GM18505 (cell line): ENCODE data around the gene STRC.
"Not testable (repeated sequence)": the region's sequence is repeated elsewhere in the genome, so short reads cannot be mapped to it uniquely, and the experiment has no call there.

Experiments used
- ATAC-seq: cut with Tn5 transposase; IDR thresholded peaks from one replicate; pipeline ENCODE4 v1.9.1; 2021; ENCODE audit not compliant: unreplicated experiment
- POLR2A ChIP-seq: IDR thresholded peaks from 4 replicates; pipeline ENCODE4 v1.6.1; 2011; ENCODE audit warnings: borderline replicate concordance; ENCODE audit not compliant: insufficient read depth, insufficient read length; ENCODE audit errors: extremely low read depth

STRC gene

GRCh38 chr15:43618700-43619099, at the start of gene STRC:
TSS of gene STRC (minus strand) at chr15:43618800. CDS start at chr15:43618722, 78 bp downstream.
- ATAC-seq = not testable (repeated sequence)

GRCh38 chr15:43666177-43666576, 47.6 kb upstream of the STRC start:
- ATAC-seq = not testable (repeated sequence)

- not testable (repeated sequence) for ATAC-seq
Measured at GRCh38 chr15:43663333-43663732, 44.7 kb upstream of the STRC start.

GRCh38 chr15:43662293-43662692, 43.7 kb upstream of the STRC start:
- ATAC-seq = not testable (repeated sequence)

GRCh38 chr15:43659727-43660126, 41.1 kb upstream of the STRC start:
- not testable (repeated sequence) for ATAC-seq

- not testable (repeated sequence) for ATAC-seq
Measured at GRCh38 chr15:43649430-43649926, 30.9 kb upstream of the STRC start.

GRCh38 chr15:43648649-43649429, 30.2 kb upstream of the STRC start, which contains the start of gene CATSPER2:
TSS of gene CATSPER2 (minus strand) at chr15:43648844. CDS start at chr15:43648061, 783 bp downstream.
- no peak for ATAC-seq
- no peak for TF ChIP-seq POLR2A

- not testable (repeated sequence) for ATAC-seq
Measured at GRCh38 chr15:43638464-43639204, 20.0 kb upstream of the STRC start.

- not testable (repeated sequence) for ATAC-seq
Measured at GRCh38 chr15:43626937-43627336, 8.3 kb upstream of the STRC start.

- ATAC-seq = no peak
- no peak for TF ChIP-seq POLR2A
Measured at GRCh38 chr15:43625106-43625505, 6.5 kb upstream of the STRC start.

GRCh38 chr15:43622068-43622799, 3.6 kb upstream of the STRC start:
- not testable (repeated sequence) for ATAC-seq

- ATAC-seq = not testable (repeated sequence)
Measured at GRCh38 chr15:43617750-43618149, 850 bp downstream of the STRC start.

GRCh38 chr15:43602233-43602632, 16.4 kb downstream of the STRC start:
- ATAC-seq = not testable (repeated sequence)

- ATAC-seq = not testable (repeated sequence)
Measured at GRCh38 chr15:43600200-43600599, 18.4 kb downstream of the STRC start.

GRCh38 chr15:43599131-43599530, 19.5 kb downstream of the STRC start:
- not testable (repeated sequence) for ATAC-seq

GRCh38 chr15:43593328-43594190, 25.0 kb downstream of the STRC start, which contains the start of gene CKMT1B:
TSS of gene CKMT1B (plus strand) at chr15:43594027. CDS start at chr15:43594219, 192 bp downstream.
- ATAC-seq = not testable (repeated sequence)

- ATAC-seq = not testable (repeated sequence)
Measured at GRCh38 chr15:43592841-43593240, 25.8 kb downstream of the STRC start.

- ATAC-seq = peak; percentile 96
Measured at GRCh38 chr15:43589778-43590466, 28.7 kb downstream of the STRC start, which contains the start of gene PPIP5K1. TSS of gene PPIP5K1 (minus strand) at chr15:43590208. CDS start at chr15:43584504, 5,704 bp downstream.
